ENCODE data around the gene PILRB.

The PILRB gene

GRCh38 chr7:100401811-100402210 is 43.9 kb downstream of the PILRB start:
- H3K4me1 ChIP-seq (ENCODE audit: control insufficient read depth in 1 of 2, insufficient read depth in 2 of 2, low read length in 2 of 2): peaks cover 4% of the 10 kb centered on the region in 2 donors
- H3K27ac ChIP-seq (ENCODE audit: low read depth, low read length): no peak overlapping the region
- no peak overlapping the region for H3K4me3 ChIP-seq (ENCODE audit: low read depth in 1 of 2, low read length in 2 of 2)
- no peaks in the 10 kb centered on the region for H3K36me3 ChIP-seq (ENCODE audit: control insufficient read depth in 1 of 2, insufficient read depth in 2 of 2, low read length in 2 of 2)
- no peaks in the 10 kb centered on the region for H3K9me3 ChIP-seq (ENCODE audit: control insufficient read depth in 1 of 2, low read length in 2 of 2)
- H3K9ac ChIP-seq (ENCODE audit: low read depth in 1 of 2, low read length in 2 of 2): no peak overlapping the region
- H3K27me3 ChIP-seq (ENCODE audit: control insufficient read depth in 1 of 2, insufficient read depth in 2 of 2, low read length in 2 of 2): no peaks in the 10 kb centered on the region

GRCh38 chr7:100402241-100402640 is 44.3 kb downstream of the PILRB start:
- Histone ChIP-seq H3K27ac (ENCODE audit: low read depth, low read length) (no peak overlapping the region), H3K4me3 (ENCODE audit: low read depth in 1 of 2, low read length in 2 of 2) (no peak overlapping the region), H3K27me3 (ENCODE audit: control insufficient read depth in 1 of 2, insufficient read depth in 2 of 2, low read length in 2 of 2) (no peaks in the 10 kb centered on the region), H3K9ac (ENCODE audit: low read depth in 1 of 2, low read length in 2 of 2) (no peak overlapping the region), H3K4me1 (ENCODE audit: control insufficient read depth in 1 of 2, insufficient read depth in 2 of 2, low read length in 2 of 2) (peaks cover under 1% of the 10 kb centered on the region in 2 donors), H3K36me3 (ENCODE audit: control insufficient read depth in 1 of 2, insufficient read depth in 2 of 2, low read length in 2 of 2) (no peaks in the 10 kb centered on the region), H3K9me3 (ENCODE audit: control insufficient read depth in 1 of 2, low read length in 2 of 2) (no peaks in the 10 kb centered on the region)

- H3K36me3 ChIP-seq (ENCODE audit: control insufficient read depth in 1 of 2, insufficient read depth in 2 of 2, low read length in 2 of 2): no peaks in the 10 kb centered on the region
- H3K9ac ChIP-seq (ENCODE audit: low read depth in 1 of 2, low read length in 2 of 2): no peak overlapping the region
- no peak overlapping the region for H3K27ac ChIP-seq (ENCODE audit: low read depth, low read length)
- no peaks in the 10 kb centered on the region for H3K27me3 ChIP-seq (ENCODE audit: control insufficient read depth in 1 of 2, insufficient read depth in 2 of 2, low read length in 2 of 2)
- H3K9me3 ChIP-seq (ENCODE audit: control insufficient read depth in 1 of 2, low read length in 2 of 2): no peaks in the 10 kb centered on the region
- H3K4me3 ChIP-seq (ENCODE audit: low read depth in 1 of 2, low read length in 2 of 2): no peak overlapping the region
- no peaks in the 10 kb centered on the region for H3K4me1 ChIP-seq (ENCODE audit: control insufficient read depth in 1 of 2, insufficient read depth in 2 of 2, low read length in 2 of 2)
Observed at GRCh38 chr7:100406767-100407166, 48.9 kb downstream of the PILRB start.

DNA sequence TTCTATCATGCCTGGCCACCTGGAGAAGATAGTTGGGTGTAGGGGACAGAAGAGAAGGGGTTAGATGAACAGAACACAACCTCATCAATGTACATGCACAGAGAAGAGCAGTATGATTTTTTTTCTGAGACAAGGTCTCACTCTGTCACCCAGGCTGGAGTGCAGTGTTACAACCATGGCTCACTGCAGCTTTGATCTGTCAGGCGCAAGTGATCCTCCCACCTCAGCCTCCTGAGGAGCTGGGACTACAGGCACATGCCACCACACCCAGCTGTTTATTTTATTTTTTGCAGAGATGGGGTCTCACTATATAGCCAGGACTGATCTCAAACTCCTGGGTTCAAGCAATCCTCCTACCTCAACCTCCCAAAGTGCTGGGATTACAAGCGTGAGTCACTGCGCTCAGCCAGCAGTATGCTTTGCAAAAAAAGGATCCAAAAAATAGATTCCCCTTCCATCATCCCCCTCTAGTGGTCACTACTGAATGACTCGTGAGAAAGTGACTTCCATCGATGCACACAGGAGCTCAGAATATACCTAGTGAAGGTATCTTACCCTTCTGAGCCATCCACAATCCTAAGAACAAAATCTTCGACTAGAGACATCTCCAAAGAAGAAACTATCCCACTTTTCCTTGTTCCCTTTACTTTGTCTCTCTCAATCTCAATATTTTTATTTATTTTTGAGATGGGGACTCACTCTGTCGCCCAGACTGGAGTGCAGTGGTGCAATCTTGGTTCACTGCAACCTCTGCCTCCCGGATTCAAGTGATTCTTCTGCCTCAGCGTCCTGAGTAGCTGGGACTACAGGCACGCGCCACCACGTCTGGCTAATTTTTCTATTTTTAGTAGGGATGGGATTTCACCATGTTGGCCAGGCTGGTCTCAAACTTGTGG is 49.6 kb downstream of the PILRB start:
- Histone ChIP-seq H3K27me3 (ENCODE audit: control insufficient read depth in 1 of 2, insufficient read depth in 2 of 2, low read length in 2 of 2) (no peaks in the 10 kb centered on the region), H3K4me3 (ENCODE audit: low read depth in 1 of 2, low read length in 2 of 2) (no peak overlapping the region), H3K9me3 (ENCODE audit: control insufficient read depth in 1 of 2, low read length in 2 of 2) (no peaks in the 10 kb centered on the region), H3K36me3 (ENCODE audit: control insufficient read depth in 1 of 2, insufficient read depth in 2 of 2, low read length in 2 of 2) (no peaks in the 10 kb centered on the region), H3K9ac (ENCODE audit: low read depth in 1 of 2, low read length in 2 of 2) (no peak overlapping the region), H3K4me1 (ENCODE audit: control insufficient read depth in 1 of 2, insufficient read depth in 2 of 2, low read length in 2 of 2) (no peaks in the 10 kb centered on the region), H3K27ac (ENCODE audit: low read depth, low read length) (no peak overlapping the region)

DNA sequence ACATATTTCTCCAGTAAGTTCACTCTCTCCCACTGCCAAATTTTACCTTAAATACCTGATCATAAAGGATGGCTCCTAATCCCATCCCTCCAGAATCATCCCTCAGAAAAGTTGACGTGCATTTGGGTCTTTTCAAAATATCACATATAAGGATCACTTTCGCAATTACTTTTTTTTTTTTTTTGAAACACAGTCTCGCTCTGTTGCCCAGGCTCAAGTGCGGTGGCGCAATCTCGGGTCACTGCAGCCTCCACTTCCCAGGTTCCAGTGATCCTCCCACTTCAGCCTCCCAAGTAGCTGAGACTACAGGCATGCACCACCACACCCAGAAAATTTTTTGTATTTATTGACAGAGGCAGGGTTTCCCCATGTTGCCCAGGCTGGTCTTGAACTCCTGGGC is 53.2 kb downstream of the PILRB start:
- Histone ChIP-seq H3K27me3 (ENCODE audit: control insufficient read depth in 1 of 2, insufficient read depth in 2 of 2, low read length in 2 of 2) (no peaks in the 10 kb centered on the region), H3K4me3 (ENCODE audit: low read depth in 1 of 2, low read length in 2 of 2) (no peak overlapping the region), H3K4me1 (ENCODE audit: control insufficient read depth in 1 of 2, insufficient read depth in 2 of 2, low read length in 2 of 2) (no peaks in the 10 kb centered on the region), H3K27ac (ENCODE audit: low read depth, low read length) (no peak overlapping the region), H3K36me3 (ENCODE audit: control insufficient read depth in 1 of 2, insufficient read depth in 2 of 2, low read length in 2 of 2) (no peaks in the 10 kb centered on the region), H3K9ac (ENCODE audit: low read depth in 1 of 2, low read length in 2 of 2) (no peak overlapping the region), H3K9me3 (ENCODE audit: control insufficient read depth in 1 of 2, low read length in 2 of 2) (no peaks in the 10 kb centered on the region)

- Histone ChIP-seq H3K4me3 (ENCODE audit: low read depth in 1 of 2, low read length in 2 of 2) (no peak overlapping the region), H3K27ac (ENCODE audit: low read depth, low read length) (no peak overlapping the region), H3K36me3 (ENCODE audit: control insufficient read depth in 1 of 2, insufficient read depth in 2 of 2, low read length in 2 of 2) (no peaks in the 10 kb centered on the region)
Observed at GRCh38 chr7:100413346-100413745, 55.4 kb downstream of the PILRB start.

GRCh38 chr7:100413889-100414288 is 56.0 kb downstream of the PILRB start:
- Histone ChIP-seq H3K4me3 (ENCODE audit: low read depth in 1 of 2, low read length in 2 of 2) (no peak overlapping the region), H3K27me3 (ENCODE audit: control insufficient read depth in 1 of 2, insufficient read depth in 2 of 2, low read length in 2 of 2) (no peaks in the 10 kb centered on the region), H3K27ac (ENCODE audit: low read depth, low read length) (no peak overlapping the region), H3K9ac (ENCODE audit: low read depth in 1 of 2, low read length in 2 of 2) (no peak overlapping the region), H3K36me3 (ENCODE audit: control insufficient read depth in 1 of 2, insufficient read depth in 2 of 2, low read length in 2 of 2) (no peaks in the 10 kb centered on the region), H3K9me3 (ENCODE audit: control insufficient read depth in 1 of 2, low read length in 2 of 2) (no peaks in the 10 kb centered on the region), H3K4me1 (ENCODE audit: control insufficient read depth in 1 of 2, insufficient read depth in 2 of 2, low read length in 2 of 2) (no peaks in the 10 kb centered on the region)

More at GRCh38 chr7:100413346-100413745, 55.4 kb downstream of the PILRB start:
- Histone ChIP-seq H3K9ac (ENCODE audit: low read depth in 1 of 2, low read length in 2 of 2) (no peak overlapping the region), H3K9me3 (ENCODE audit: control insufficient read depth in 1 of 2, low read length in 2 of 2) (no peaks in the 10 kb centered on the region), H3K4me1 (ENCODE audit: control insufficient read depth in 1 of 2, insufficient read depth in 2 of 2, low read length in 2 of 2) (no peaks in the 10 kb centered on the region), H3K27me3 (ENCODE audit: control insufficient read depth in 1 of 2, insufficient read depth in 2 of 2, low read length in 2 of 2) (no peaks in the 10 kb centered on the region)

DNA sequence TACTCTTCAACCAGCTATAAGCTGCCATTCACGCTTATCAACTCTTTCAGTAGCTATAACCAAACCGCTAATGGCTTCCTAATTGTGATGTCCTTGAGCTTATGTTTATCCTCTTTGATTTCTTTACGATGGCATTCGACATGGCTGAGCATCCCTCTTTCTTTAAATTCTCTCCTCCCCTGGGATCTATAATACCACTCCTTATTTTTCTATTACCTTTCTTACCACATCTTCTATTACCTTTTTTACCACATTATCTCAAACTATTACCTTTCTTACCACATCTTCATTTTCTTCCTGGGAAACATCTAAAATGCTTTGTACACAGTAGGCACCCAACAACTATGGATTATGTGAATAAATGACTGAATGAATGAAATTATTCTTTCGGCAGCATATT is 57.5 kb downstream of the PILRB start:
- no peak overlapping the region for H3K4me3 ChIP-seq (ENCODE audit: low read depth in 1 of 2, low read length in 2 of 2)
- no peaks in the 10 kb centered on the region for H3K36me3 ChIP-seq (ENCODE audit: control insufficient read depth in 1 of 2, insufficient read depth in 2 of 2, low read length in 2 of 2)
- no peak overlapping the region for H3K27ac ChIP-seq (ENCODE audit: low read depth, low read length)
- no peak overlapping the region for H3K9ac ChIP-seq (ENCODE audit: low read depth in 1 of 2, low read length in 2 of 2)
- no peaks in the 10 kb centered on the region for H3K4me1 ChIP-seq (ENCODE audit: control insufficient read depth in 1 of 2, insufficient read depth in 2 of 2, low read length in 2 of 2)
- no peaks in the 10 kb centered on the region for H3K27me3 ChIP-seq (ENCODE audit: control insufficient read depth in 1 of 2, insufficient read depth in 2 of 2, low read length in 2 of 2)
- H3K9me3 ChIP-seq (ENCODE audit: control insufficient read depth in 1 of 2, low read length in 2 of 2): no peaks in the 10 kb centered on the region
